Transverse colon (tissue), 4 donors: ENCODE measurements around the gene HLA-DOA. TPM values are rescaled to one million over a fixed set of nuclear protein-coding genes. Genes with fewer than 3 reads are reported as not detected.

Source experiments
- DNase-seq: peaks from one replicate; pipeline ENCODE4 v3.0.0-alpha.2; 2019
- H3K27ac ChIP-seq, 4 donors: fragments of 200-600 bp; sonication (generic); 2 replicates each; pipeline ENCODE4 v1.5.1; 2016 to 2018; ENCODE audit warnings: inconsistent platforms in 4 of 4
- H3K27me3 ChIP-seq: fragments of 200-600 bp; sonication (generic); 2 replicates; pipeline ENCODE4 v1.5.1; 2017; ENCODE audit warnings: inconsistent platforms
- H3K36me3 ChIP-seq, 4 donors: fragments of 200-600 bp; sonication (generic); 2 replicates each; pipeline ENCODE4 v1.5.1; 2017 to 2019; ENCODE audit warnings: inconsistent platforms in 4 of 4
- H3K4me1 ChIP-seq, 4 donors: fragments of 200-600 bp; sonication (generic); 2 replicates each; pipeline ENCODE4 v1.5.1; 2017 to 2020; ENCODE audit warnings: inconsistent platforms in 4 of 4
- H3K4me3 ChIP-seq, 4 donors: fragments of 200-600 bp; sonication (generic); 1 replicate in 1 of 4; 2 replicates in 3 of 4; pipeline versions ENCODE4 v1.5.1 to v1.6.1; 2017 to 2019; ENCODE audit warnings: inconsistent platforms in 4 of 4
- H3K9me3 ChIP-seq, 2 donors: fragments of 200-600 bp; sonication (generic); 2 replicates each; pipeline ENCODE4 v1.5.1; 2017 to 2019; ENCODE audit warnings: inconsistent platforms in 2 of 2
- CTCF ChIP-seq, 5 experiments: fragments of 200-600 bp in 3 of 5; fragments of 450-650 bp in 2 of 5; sonication (generic) in 3 of 5; IDR thresholded peaks; 1 replicate in 2 of 5; 2 replicates in 3 of 5; pipeline ENCODE4 v1.5.1; 2016 to 2017; ENCODE audit warnings: antibody characterized with exemption in 5 of 5, inconsistent platforms in 3 of 5, mild to moderate bottlenecking in 2 of 5, moderate library complexity in 1 of 5
- EP300 ChIP-seq: sonication (generic); formaldehyde crosslinking; IDR thresholded peaks from one replicate; pipeline ENCODE4 v1.6.1; 2017; ENCODE audit warnings: antibody characterized with exemption, low read depth
- POLR2A ChIP-seq: fragments of 450-650 bp; IDR thresholded peaks from one replicate; pipeline ENCODE4 v1.6.1; 2016; ENCODE audit warnings: antibody characterized with exemption, mild to moderate bottlenecking, moderate library complexity
- POLR2AphosphoS5 ChIP-seq, 3 donors: sonication (generic); formaldehyde crosslinking; IDR thresholded peaks; one replicate each; pipeline ENCODE4 v1.6.1; 2016; ENCODE audit warnings: antibody characterized with exemption in 3 of 3
- WGBS, 2 donors: methylation state at CpG; one replicate each; pipeline ENCODE4 v1.1.5; 2018; ENCODE audit warnings: low coverage in 1 of 2; 5-methylcytosine and 5-hydroxymethylcytosine counted together
- in situ Hi-C, 4 donors: fragments of 200-750 bp; cut with MboI; loops; one replicate each; pipeline versions ENCODE4 v1.15.0 to v1.15.1; 2017; ENCODE audit warnings: low sequenced_read_pairs in 3 of 4, low pct_ligation_motif_present in 1 of 4, low pct_unique_long_range_greater_than_20kb in 1 of 4
- intact Hi-C: fragments of 100-400 bp; cut with DNase I; formaldehyde crosslinking; loops from one replicate; pipeline ENCODE4 v1.15.1; 2023; ENCODE audit warnings: low total_unique reads
- total RNA-seq, 4 donors: library from RNA; depleted of rRNA; stranded (reverse); fragments of >200 nt; gene quantifications; one replicate each; pipeline ENCODE4 v1.1.0, GENCODE V29; 2016

The HLA-DOA gene
- total RNA-seq, 4 donors from 2014 or later = 0.82 to 7.9 (median 2.6) TPM

GRCh38 chr6:33007831-33008400, 1.5 kb downstream of the HLA-DOA start:
- H3K27ac ChIP-seq = no peak overlapping the region
- no peaks in the 10 kb centered on the region for H3K9me3 ChIP-seq
- no peak for TF ChIP-seq POLR2A
- TF ChIP-seq POLR2AphosphoS5 (IDR thresholded peaks at IDR 0.05) = no peak
- TF ChIP-seq CTCF (IDR thresholded peaks at IDR 0.05) = no peak
- no peak for TF ChIP-seq EP300
- DNase-seq = no peak
- H3K36me3 ChIP-seq = no peaks in the 10 kb centered on the region
- WGBS, 2 donors = 62 to 89% methylated on average over 4 to 26 of the region's 26 CpGs
- no peak overlapping the region for H3K4me3 ChIP-seq
- intact Hi-C loops = no loop called here
- in situ Hi-C loops = loop anchor here in 1 of 4 donors (25.0 kb wide), 1 partner anchor 229 kb away; no protein-coding TSS in a partner anchor
- H3K27me3 ChIP-seq = peaks cover 43% of the 10 kb centered on the region
- peaks cover 0 to 4% (median 0%) of the 10 kb centered on the region in 4 donors for H3K4me1 ChIP-seq

GRCh38 chr6:33004940-33005339, 4.5 kb downstream of the HLA-DOA start:
- no peak overlapping the region for H3K4me3 ChIP-seq
- intact Hi-C loops (no loop called here), in situ Hi-C loops (loop anchor here in 1 of 4 donors (25.0 kb wide), 1 partner anchor 232 kb away; no protein-coding TSS in a partner anchor)
- no peak for DNase-seq
- H3K36me3 ChIP-seq = no peaks in the 10 kb centered on the region
- TF ChIP-seq POLR2AphosphoS5 (IDR thresholded peaks at IDR 0.05) = no peak
- TF ChIP-seq EP300 = no peak
- no peak for TF ChIP-seq POLR2A
- no peak for TF ChIP-seq CTCF (IDR thresholded peaks at IDR 0.05)
- peaks cover 30% of the 10 kb centered on the region for H3K27me3 ChIP-seq
- H3K9me3 ChIP-seq = no peaks in the 10 kb centered on the region
- 74% methylated on average over 6 of the region's 6 CpGs; no CpG with 5 or more reads in 1 of the 2 donors for WGBS, 2 donors
- peaks cover 0 to 4% (median 0%) of the 10 kb centered on the region in 4 donors for H3K4me1 ChIP-seq
- H3K27ac ChIP-seq = no peak overlapping the region

GRCh38 chr6:33001685-33002084, 7.7 kb downstream of the HLA-DOA start:
- H3K36me3 ChIP-seq = no peaks in the 10 kb centered on the region
- intact Hi-C loops (no loop called here), in situ Hi-C loops (loop anchor here in 1 of 4 donors (25.0 kb wide), 1 partner anchor 236 kb away; no protein-coding TSS in a partner anchor)
- DNase-seq = no peak
- peaks cover 34% of the 10 kb centered on the region for H3K27me3 ChIP-seq
- H3K27ac ChIP-seq = no peak overlapping the region
- no peak overlapping the region for H3K4me3 ChIP-seq
- no peaks in the 10 kb centered on the region for H3K9me3 ChIP-seq
- TF ChIP-seq EP300 (no peak), POLR2A (no peak), CTCF (IDR thresholded peaks at IDR 0.05) (no peak)
- no peaks in the 10 kb centered on the region for H3K4me1 ChIP-seq
- 55 to 78% methylated on average over 4 of the region's 4 CpGs for WGBS, 2 donors

- peaks cover 47% of the 10 kb centered on the region for H3K27me3 ChIP-seq
- H3K9me3 ChIP-seq = no peaks in the 10 kb centered on the region
- H3K36me3 ChIP-seq = no peaks in the 10 kb centered on the region
- no peak for DNase-seq
- in situ Hi-C loops (loop anchor here in 1 of 4 donors (25.0 kb wide), 1 partner anchor 237 kb away; no protein-coding TSS in a partner anchor), intact Hi-C loops (no loop called here)
- WGBS, 2 donors = 17 to 50% methylated on average over 1 to 8 of the region's 8 CpGs
- H3K4me3 ChIP-seq = no peak overlapping the region
- H3K4me1 ChIP-seq = no peaks in the 10 kb centered on the region
- H3K27ac ChIP-seq = no peak overlapping the region
- TF ChIP-seq CTCF (IDR thresholded peaks at IDR 0.05) (no peak), POLR2A (no peak), EP300 (no peak), POLR2AphosphoS5 (IDR thresholded peaks at IDR 0.05) (no peak)
Measured at GRCh38 chr6:33000055-33000454, 9.3 kb downstream of the HLA-DOA start.
